GM13976 (cell line): ENCODE data around the gene AVL9.

ENCODE experiments used
- DNase-seq: peaks from one replicate; pipeline ENCODE4 v3.0.0; 2012; ENCODE audit warnings: low spot score
- CTCF ChIP-seq: IDR thresholded peaks from 2 replicates; pipeline ENCODE4 v1.5.1; 2012; ENCODE audit warnings: borderline replicate concordance, mild to moderate bottlenecking; ENCODE audit not compliant: insufficient read depth; ENCODE audit errors: extremely low read depth, missing control alignments, control extremely low read depth
- in situ Hi-C: fragments of 300-500 bp; cut with MboI; formaldehyde crosslinking; loops from one replicate; pipeline ENCODE4 v1.12.0; 2022; ENCODE audit warnings: low sequenced_read_pairs, mixed read lengths, inconsistent platforms; ENCODE audit not compliant: unreplicated experiment

The AVL9 gene

GRCh38 chr7:32502728-32503127 lies 7.4 kb downstream of the AVL9 start:
- no peak for TF ChIP-seq CTCF
- in situ Hi-C loops, result no loop called here
- no peak for DNase-seq

- DNase-seq, result no peak
- in situ Hi-C loops, result no loop called here
- no peak for TF ChIP-seq CTCF
Observed at GRCh38 chr7:32506266-32507054, 11.2 kb downstream of the AVL9 start.

- in situ Hi-C loops, result no loop called here
- no peak for TF ChIP-seq CTCF
- no peak for DNase-seq
Observed at GRCh38 chr7:32507414-32507813, 12.1 kb downstream of the AVL9 start.

GRCh38 chr7:32511791-32512190 lies 16.5 kb downstream of the AVL9 start:
- in situ Hi-C loops, result no loop called here

GRCh38 chr7:32513210-32513609 lies 17.9 kb downstream of the AVL9 start:
- no peak for TF ChIP-seq CTCF
- in situ Hi-C loops, result no loop called here
- no peak for DNase-seq

More at GRCh38 chr7:32511791-32512190, 16.5 kb downstream of the AVL9 start:
- TF ChIP-seq CTCF, result no peak
- no peak for DNase-seq

- TF ChIP-seq CTCF, result no peak
- in situ Hi-C loops, result no loop called here
- peak; percentile 31 for DNase-seq
Observed at GRCh38 chr7:32515890-32516550, 20.7 kb downstream of the AVL9 start.
